Sigmoid colon (tissue), 4 donors: ENCODE results near the gene SMIM44.
A peak's percentile ranks its signal among the peaks of the same experiment; 100 is the strongest.

Experiments
- EP300 ChIP-seq, 4 donors: sonication (generic); formaldehyde crosslinking; IDR thresholded peaks; one replicate each; pipeline ENCODE4 v1.6.1; 2017; ENCODE audit warnings: antibody characterized with exemption in 4 of 4
- TF ChIP-seq, protein P1 (sequence below), 4 experiments: fragments of 450-650 bp in 3 of 4; fragments of 200-600 bp in 1 of 4; IDR thresholded peaks; one replicate each; pipeline ENCODE4 v1.5.1; 2016 to 2019; ENCODE audit warnings: antibody characterized with exemption in 4 of 4, mild to moderate bottlenecking in 3 of 4, moderate library complexity in 2 of 4

GRCh38 chr19:3471954-3472655 is 11.1 kb downstream of the SMIM44 start:
- TF ChIP-seq, protein P1, sequence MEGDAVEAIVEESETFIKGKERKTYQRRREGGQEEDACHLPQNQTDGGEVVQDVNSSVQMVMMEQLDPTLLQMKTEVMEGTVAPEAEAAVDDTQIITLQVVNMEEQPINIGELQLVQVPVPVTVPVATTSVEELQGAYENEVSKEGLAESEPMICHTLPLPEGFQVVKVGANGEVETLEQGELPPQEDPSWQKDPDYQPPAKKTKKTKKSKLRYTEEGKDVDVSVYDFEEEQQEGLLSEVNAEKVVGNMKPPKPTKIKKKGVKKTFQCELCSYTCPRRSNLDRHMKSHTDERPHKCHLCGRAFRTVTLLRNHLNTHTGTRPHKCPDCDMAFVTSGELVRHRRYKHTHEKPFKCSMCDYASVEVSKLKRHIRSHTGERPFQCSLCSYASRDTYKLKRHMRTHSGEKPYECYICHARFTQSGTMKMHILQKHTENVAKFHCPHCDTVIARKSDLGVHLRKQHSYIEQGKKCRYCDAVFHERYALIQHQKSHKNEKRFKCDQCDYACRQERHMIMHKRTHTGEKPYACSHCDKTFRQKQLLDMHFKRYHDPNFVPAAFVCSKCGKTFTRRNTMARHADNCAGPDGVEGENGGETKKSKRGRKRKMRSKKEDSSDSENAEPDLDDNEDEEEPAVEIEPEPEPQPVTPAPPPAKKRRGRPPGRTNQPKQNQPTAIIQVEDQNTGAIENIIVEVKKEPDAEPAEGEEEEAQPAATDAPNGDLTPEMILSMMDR (IDR thresholded peaks at IDR 0.05), result peak; percentile 84 to 96 (median 92)
- no peak for TF ChIP-seq EP300 (IDR thresholded peaks at IDR 0.05)
